Upper lobe of left lung (tissue), 6 donors: Measurements from ENCODE around the gene ELL2. TPM values are rescaled to one million over a fixed set of nuclear protein-coding genes. Genes with fewer than 3 reads are reported as not detected.

Source experiments
- ATAC-seq, 2 donors: fragments of 200-7000 bp; cut with Tn5 transposase; one replicate each; pipeline ENCODE4 v1.9.1; 2022; ENCODE audit warnings: mild to moderate bottlenecking in 2 of 2, moderate library complexity in 2 of 2; ENCODE audit not compliant: low FRiP score in 2 of 2
- DNase-seq, 2 donors: peaks; one replicate each; pipeline ENCODE4 v3.0.0-alpha.2; 2019 to 2020
- H3K27ac ChIP-seq, 4 donors: fragments of 200-600 bp; sonication (generic); one replicate each; pipeline ENCODE4 v1.5.1; 2016 to 2019
- H3K27me3 ChIP-seq, 4 donors: fragments of 200-600 bp; sonication (generic); one replicate each; pipeline ENCODE4 v1.5.1; 2017 to 2019
- H3K36me3 ChIP-seq, 4 donors: fragments of 200-600 bp; sonication (generic); one replicate each; pipeline ENCODE4 v1.5.1; 2016 to 2019
- H3K4me1 ChIP-seq, 4 donors: fragments of 200-600 bp; sonication (generic); one replicate each; pipeline ENCODE4 v1.5.1; 2018 to 2019
- H3K4me3 ChIP-seq, 4 donors: fragments of 200-600 bp; sonication (generic); one replicate each; pipeline ENCODE4 v1.5.1; 2017 to 2019; ENCODE audit warnings: mild to moderate bottlenecking in 2 of 4, moderate library complexity in 1 of 4
- H3K9me3 ChIP-seq, 4 donors: fragments of 200-600 bp; sonication (generic); one replicate each; pipeline ENCODE4 v1.5.1; 2018 to 2019
- CTCF ChIP-seq, 6 experiments: fragments of 450-650 bp in 4 of 6; fragments of 200-600 bp in 2 of 6; sonication (generic) in 2 of 6; IDR thresholded peaks; one replicate each; pipeline ENCODE4 v1.5.1; 2016 to 2019; ENCODE audit warnings: antibody characterized with exemption in 6 of 6
- EP300 ChIP-seq, 4 donors: sonication (generic); formaldehyde crosslinking; IDR thresholded peaks; one replicate each; pipeline ENCODE4 v1.5.1; 2017; ENCODE audit warnings: antibody characterized with exemption in 4 of 4, control low read depth in 2 of 4
- POLR2A ChIP-seq, 4 donors: fragments of 450-650 bp; IDR thresholded peaks; one replicate each; pipeline ENCODE4 v1.5.1; 2016 to 2017; ENCODE audit warnings: antibody characterized with exemption in 4 of 4, mild to moderate bottlenecking in 2 of 4
- POLR2AphosphoS5 ChIP-seq, 2 donors: sonication (generic); formaldehyde crosslinking; IDR thresholded peaks; one replicate each; pipeline ENCODE4 v1.5.1; 2017; ENCODE audit warnings: antibody characterized with exemption in 2 of 2
- WGBS, 2 donors: methylation state at CpG; one replicate each; pipeline ENCODE4 v1.1.5; 2017 to 2018; 5-methylcytosine and 5-hydroxymethylcytosine counted together
- total RNA-seq, 6 donors: library from RNA; depleted of rRNA in 4 of 6; stranded (reverse); fragments of >200 nt in 4 of 6; gene quantifications; one replicate each; pipeline versions ENCODE4 v1.1.0 to v1.2.1, GENCODE V29; 2016 to 2021
- donor health status: DM: no; HTN: no; CAD: no; lungs with moderate emphysema.
- donor health status: DM: no; HTN: yes; CAD: no; lungs with severe emphysema.

Gene ELL2
- total RNA-seq, 6 donors from 2014 or later, result 44.4 to 203 (median 54.3) TPM

- 73 to 76% methylated on average over 3 of the region's 3 CpGs for WGBS, 2 donors
- DNase-seq, result peak in 1 of 2 donors; percentile 34
- peak overlapping the region in 1 of 4 donors; percentile 100 for H3K27ac ChIP-seq
These were observed 3.2 kb downstream of the ELL2 start for GRCh38 chr5:95958310-95959014.

GRCh38 chr5:95957561-95958203 is 4.0 kb downstream of the ELL2 start:
- WGBS, 2 donors, result 76 to 86% methylated on average over 3 of the region's 3 CpGs
- DNase-seq (no peak), ATAC-seq (no peak)
- H3K36me3 ChIP-seq, result no peaks in the 10 kb centered on the region
- peak overlapping the region in 2 of 4 donors; percentile 81 to 84 for H3K4me3 ChIP-seq
- TF ChIP-seq POLR2A (IDR thresholded peaks at IDR 0.05), result no peak
- TF ChIP-seq CTCF (IDR thresholded peaks at IDR 0.05), result no peak
- no peak for TF ChIP-seq POLR2AphosphoS5 (IDR thresholded peaks at IDR 0.05)
- no peak for TF ChIP-seq EP300 (IDR thresholded peaks at IDR 0.05)
- H3K9me3 ChIP-seq, result no peaks in the 10 kb centered on the region
- H3K4me1 ChIP-seq, result peaks cover 24 to 49% (median 38%) of the 10 kb centered on the region in 4 donors
- peak overlapping the region in 1 of 4 donors; percentile 100 for H3K27ac ChIP-seq
- no peaks in the 10 kb centered on the region for H3K27me3 ChIP-seq

More at GRCh38 chr5:95958310-95959014, 3.2 kb downstream of the ELL2 start:
- no peak for TF ChIP-seq CTCF (IDR thresholded peaks at IDR 0.05)
- ATAC-seq, result no peak
- H3K27me3 ChIP-seq, result no peaks in the 10 kb centered on the region
- peaks cover 24 to 49% (median 35%) of the 10 kb centered on the region in 4 donors for H3K4me1 ChIP-seq
- no peaks in the 10 kb centered on the region for H3K9me3 ChIP-seq
- H3K4me3 ChIP-seq, result peak overlapping the region in 3 of 4 donors; percentile 3 to 84 (median 81)
- H3K36me3 ChIP-seq, result no peaks in the 10 kb centered on the region

- H3K27ac ChIP-seq, result peak overlapping the region in 2 of 4 donors; percentile 22 to 24
- TF ChIP-seq EP300 (IDR thresholded peaks at IDR 0.05), result no peak
- no peak for TF ChIP-seq POLR2A (IDR thresholded peaks at IDR 0.05)
- ATAC-seq (no peak), DNase-seq (no peak)
- peak overlapping the region in 1 of 4 donors; percentile 4 for H3K4me3 ChIP-seq
- H3K27me3 ChIP-seq, result no peaks in the 10 kb centered on the region
- H3K4me1 ChIP-seq, result peaks cover 24 to 49% (median 38%) of the 10 kb centered on the region in 4 donors
- no peaks in the 10 kb centered on the region for H3K9me3 ChIP-seq
- no peaks in the 10 kb centered on the region for H3K36me3 ChIP-seq
These were observed 4.8 kb downstream of the ELL2 start for GRCh38 chr5:95956900-95957293.

GRCh38 chr5:95956021-95956899 is 5.4 kb downstream of the ELL2 start:
- H3K4me3 ChIP-seq, result peak overlapping the region in 1 of 4 donors; percentile 4
- ATAC-seq, result no peak
- WGBS, 2 donors, result 48 to 52% methylated on average over 2 of the region's 2 CpGs

GRCh38 chr5:95954716-95955115 is 6.9 kb downstream of the ELL2 start:
- DNase-seq (no peak), ATAC-seq (no peak)
- Histone ChIP-seq H3K36me3 (no peaks in the 10 kb centered on the region), H3K27me3 (no peaks in the 10 kb centered on the region), H3K4me1 (peaks cover 26 to 54% (median 41%) of the 10 kb centered on the region in 4 donors), H3K9me3 (no peaks in the 10 kb centered on the region), H3K27ac (no peak overlapping the region), H3K4me3 (no peak overlapping the region)
- TF ChIP-seq POLR2A (IDR thresholded peaks at IDR 0.05) (no peak), POLR2AphosphoS5 (IDR thresholded peaks at IDR 0.05) (no peak), EP300 (IDR thresholded peaks at IDR 0.05) (no peak)
- 90 to 100% methylated on average over 3 of the region's 3 CpGs for WGBS, 2 donors

More at GRCh38 chr5:95956021-95956899, 5.4 kb downstream of the ELL2 start:
- Histone ChIP-seq H3K27ac (peak overlapping the region in 2 of 4 donors; percentile 24 to 31), H3K4me1 (peaks cover 24 to 49% (median 38%) of the 10 kb centered on the region in 4 donors), H3K9me3 (no peaks in the 10 kb centered on the region), H3K36me3 (no peaks in the 10 kb centered on the region), H3K27me3 (no peaks in the 10 kb centered on the region)
- peak in 1 of 2 donors; percentile 25 for DNase-seq
- no peak for TF ChIP-seq POLR2AphosphoS5 (IDR thresholded peaks at IDR 0.05)
